Activated CD4-positive, CD25-positive, alpha-beta regulatory T cell treated with anti-CD3 and anti-CD28 coated beads, Interleukin-2, amount 50 U/mL, for 72 hours (primary cell): ENCODE data around the gene CUL3.
"Not testable (repeated sequence)": the region's sequence is repeated elsewhere in the genome, so short reads cannot be mapped to it uniquely, and the experiment has no call there.

ENCODE experiments used
- DNase-seq: peaks from one replicate; pipeline ENCODE4 v3.0.0; 2021

CUL3 gene

DNA sequence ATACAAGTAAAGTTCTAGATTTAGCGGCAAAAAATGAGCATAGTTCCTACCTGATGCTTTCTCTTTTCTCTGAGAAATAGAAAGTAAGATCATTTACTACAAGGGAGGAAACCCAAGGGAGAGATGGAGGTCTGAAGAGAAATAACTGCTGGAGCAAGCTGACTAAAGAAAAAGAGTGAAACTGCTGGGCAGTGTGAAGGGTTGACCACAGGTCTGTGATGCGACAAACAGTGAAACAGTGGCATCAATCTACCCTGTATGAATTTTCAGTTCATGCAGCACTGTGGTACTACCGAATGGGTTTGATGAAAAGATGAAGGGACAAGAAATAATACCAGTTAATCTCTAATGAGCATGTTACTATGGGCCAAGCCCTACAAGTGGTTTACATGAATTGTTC, 52.2 kb downstream of the CUL3 start:
- DNase-seq: no peak

DNA sequence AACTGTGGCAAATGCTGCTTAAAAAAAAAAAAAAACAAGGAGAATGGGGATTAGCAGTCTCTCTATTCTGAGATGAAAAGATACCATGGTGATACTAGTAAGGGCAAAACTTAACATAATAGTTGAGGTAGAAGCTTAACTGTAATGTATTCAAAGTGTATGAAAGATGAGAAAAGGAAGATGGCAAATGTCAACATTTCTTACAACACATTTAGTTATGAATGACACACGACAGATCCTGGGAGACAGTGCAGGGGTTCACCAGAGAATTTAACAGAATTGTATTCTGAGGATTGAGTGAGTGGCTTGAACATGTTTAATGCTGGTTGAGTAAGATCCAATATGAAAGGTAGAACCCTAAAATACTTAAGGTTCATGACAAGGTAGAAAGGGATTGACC, 52.7 kb downstream of the CUL3 start:
- no peak for DNase-seq

GRCh38 chr2:224528171-224528570, 57.0 kb downstream of the CUL3 start:
- no peak for DNase-seq

DNA sequence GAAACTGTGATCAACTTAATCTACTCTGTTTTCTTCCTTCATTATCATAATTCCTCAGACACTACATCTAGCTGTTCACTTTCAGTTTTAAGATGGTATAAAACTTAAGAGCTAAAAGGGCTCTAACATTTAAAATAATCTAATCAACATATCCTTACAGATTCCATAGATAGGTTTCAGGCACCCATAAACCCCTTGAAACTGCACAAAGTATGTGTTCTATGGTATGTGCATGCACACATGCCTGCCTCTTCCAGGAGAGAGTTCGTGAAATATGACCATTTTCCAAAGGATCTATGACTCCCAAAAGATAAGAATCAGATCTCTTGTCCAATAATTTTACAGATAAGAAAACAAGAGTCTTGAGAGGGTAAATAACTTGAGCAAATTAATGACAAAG, 59.4 kb downstream of the CUL3 start:
- no peak for DNase-seq

- no peak for DNase-seq
Observed at GRCh38 chr2:224524657-224525056, 60.5 kb downstream of the CUL3 start.

- no peak for DNase-seq
Observed at GRCh38 chr2:224523626-224524577, 61.3 kb downstream of the CUL3 start.

DNA sequence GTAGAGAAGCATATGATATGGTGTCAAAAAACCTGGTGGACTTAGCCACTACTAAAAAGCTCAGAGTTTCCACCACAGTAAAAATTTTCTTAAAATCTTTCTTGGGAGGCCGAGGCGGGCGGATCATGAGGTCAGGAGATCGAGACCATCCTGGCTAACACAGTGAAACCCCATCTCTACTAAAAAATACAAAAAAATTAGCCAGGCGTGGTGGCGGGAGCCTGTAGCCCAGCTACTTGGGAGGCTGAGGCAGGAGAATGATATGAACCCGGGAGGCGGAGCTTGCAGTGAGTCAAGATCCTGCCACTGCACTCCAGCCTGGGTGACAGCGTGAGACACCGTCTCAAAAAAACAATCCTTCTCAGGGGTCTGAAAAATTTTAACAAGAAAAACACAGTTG, 62.7 kb downstream of the CUL3 start:
- DNase-seq: not testable (repeated sequence)

GRCh38 chr2:224520064-224520463, 65.1 kb downstream of the CUL3 start:
- no peak for DNase-seq

GRCh38 chr2:224518806-224519580, 66.2 kb downstream of the CUL3 start:
- no peak for DNase-seq

DNA sequence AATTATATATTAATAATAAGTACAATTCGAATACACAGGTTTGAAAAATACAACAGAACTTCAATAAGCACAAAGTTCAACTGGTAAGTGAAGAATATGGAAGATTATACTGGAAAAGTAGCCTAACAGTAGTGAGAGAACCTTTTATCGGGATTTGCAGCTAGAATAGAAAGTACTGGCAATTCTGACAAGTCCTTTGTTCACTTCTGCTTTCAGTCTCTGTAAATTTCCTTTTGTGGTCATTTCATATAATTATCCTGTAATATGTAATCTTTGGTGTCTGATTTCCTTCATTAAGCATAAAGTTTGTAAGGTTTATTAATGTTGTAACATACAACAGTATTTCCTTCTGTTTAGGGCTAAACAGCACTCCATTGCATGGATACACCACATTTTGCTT, 67.2 kb downstream of the CUL3 start:
- DNase-seq: no peak

DNA sequence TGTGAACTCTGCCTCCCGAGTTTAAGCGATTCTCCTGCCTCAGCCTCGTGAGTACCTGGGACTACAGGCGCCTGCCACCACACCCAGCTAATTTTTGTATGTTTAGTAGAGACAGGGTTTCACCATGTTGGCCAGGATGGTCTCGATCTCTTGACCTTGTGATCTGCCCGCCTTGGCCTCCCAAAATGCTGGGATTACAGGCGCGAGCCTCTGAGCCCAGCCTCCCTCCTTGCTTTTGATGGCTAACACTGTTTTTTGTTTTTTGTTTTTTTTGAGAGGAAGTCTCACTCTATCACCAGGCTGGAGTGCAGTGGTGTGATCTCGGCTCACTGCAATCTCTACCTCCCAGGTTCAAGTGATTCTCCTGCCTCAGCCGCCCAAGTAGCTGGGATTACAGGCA, 68.8 kb downstream of the CUL3 start:
- DNase-seq: not testable (repeated sequence)

DNA sequence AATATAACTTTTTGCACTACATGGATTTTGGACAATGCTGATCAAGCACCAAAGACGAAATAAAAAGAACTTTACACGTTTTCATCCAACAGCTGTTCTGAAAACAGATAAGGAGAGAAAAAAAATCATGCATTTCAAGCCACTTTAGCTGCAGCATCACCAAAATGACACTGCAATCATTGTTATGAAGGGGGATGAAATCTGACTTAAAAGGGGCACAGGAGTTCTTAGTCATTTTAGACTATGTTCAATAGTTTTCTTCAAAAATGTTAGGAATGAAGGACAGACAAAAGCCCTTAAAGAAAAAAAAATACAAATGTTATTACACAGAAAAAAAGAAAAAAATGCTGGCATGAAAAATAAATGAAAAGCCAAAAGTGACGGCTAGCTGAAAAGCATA, 71.2 kb downstream of the CUL3 start:
- DNase-seq: no peak

DNA sequence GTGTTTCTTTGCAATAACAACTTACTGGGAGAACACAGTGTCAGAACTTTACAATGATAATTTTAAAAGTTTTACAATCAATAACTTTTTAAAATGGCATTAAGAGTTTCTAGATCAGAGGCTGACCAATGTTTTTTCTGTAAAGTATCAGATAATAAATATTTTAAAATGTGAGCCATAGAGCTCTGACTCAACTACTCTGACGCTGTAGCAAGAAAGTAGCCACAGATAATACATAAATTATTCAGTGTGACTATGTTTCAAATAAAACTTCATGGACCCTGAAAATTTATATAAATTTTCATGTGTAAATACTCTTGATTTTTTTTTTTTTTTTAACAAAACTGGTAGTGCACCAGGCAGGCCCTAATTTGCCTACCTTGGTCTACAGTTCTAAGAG, 77.4 kb downstream of the CUL3 start:
- no peak for DNase-seq

- no peak for DNase-seq
Observed at GRCh38 chr2:224506494-224506893, 78.7 kb downstream of the CUL3 start.

GRCh38 chr2:224498991-224499390, 86.2 kb downstream of the CUL3 start:
- DNase-seq: no peak

- DNase-seq: no peak
Observed at GRCh38 chr2:224492531-224492930, 92.6 kb downstream of the CUL3 start.

DNA sequence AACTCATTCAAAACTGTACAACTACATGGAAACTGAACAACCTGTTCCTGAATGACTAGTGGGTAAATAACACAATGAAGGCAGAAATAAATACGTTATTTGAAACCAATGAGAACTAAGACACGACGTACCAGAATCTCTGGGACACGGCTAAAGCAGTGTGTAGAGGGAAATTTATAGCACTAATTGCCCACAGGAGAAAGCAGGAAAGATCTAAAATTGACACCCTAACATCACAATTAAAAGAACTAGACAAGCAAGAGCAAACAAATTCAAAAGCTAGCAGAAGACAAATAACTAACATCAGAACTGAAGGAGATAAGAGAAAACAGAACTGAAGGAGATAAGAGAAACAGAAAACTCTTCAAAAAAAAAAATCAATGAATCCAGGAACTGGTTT, 97.2 kb downstream of the CUL3 start:
- DNase-seq: not testable (repeated sequence)

GRCh38 chr2:224485081-224486014, 99.8 kb downstream of the CUL3 start:
- DNase-seq: not testable (repeated sequence)

GRCh38 chr2:224479826-224480225, 105.3 kb downstream of the CUL3 start:
- no peak for DNase-seq

- no peak for DNase-seq
Observed at GRCh38 chr2:224472827-224473226, 112.3 kb downstream of the CUL3 start.

DNA sequence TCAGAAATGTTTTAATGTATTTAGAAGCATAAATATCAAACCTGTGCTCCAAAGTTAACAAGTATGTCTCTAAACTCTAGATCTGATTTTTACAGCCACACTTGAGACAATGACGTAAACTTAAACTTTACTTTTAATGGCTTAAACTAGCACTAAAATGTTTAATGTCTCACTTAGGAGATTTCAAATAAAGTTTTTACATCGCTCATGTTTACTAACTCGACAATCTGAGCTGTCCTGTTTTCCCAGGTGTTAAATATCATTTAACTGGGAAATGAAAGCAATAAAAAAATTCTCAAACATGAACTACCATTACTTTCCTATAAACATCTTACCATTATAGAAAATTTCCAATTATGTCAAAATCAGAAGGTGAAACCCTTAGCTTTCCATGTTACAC, 113.0 kb downstream of the CUL3 start:
- DNase-seq: no peak

- DNase-seq: no peak
Observed at GRCh38 chr2:224469374-224469964, 115.7 kb downstream of the CUL3 start.
